GM12878 (cell line): Measurements from ENCODE around the gene EIF5B. TPM values are rescaled to one million over a fixed set of nuclear protein-coding genes. Genes with fewer than 3 reads are reported as not detected.

Experiments
- ATF3 ChIP-seq: IDR thresholded peaks from 2 replicates; pipeline ENCODE4 v1.6.1; 2011; ENCODE audit warnings: low read depth, mild to moderate bottlenecking, low read length, moderate library complexity, borderline replicate concordance; ENCODE audit errors: extremely low read depth
- CEBPB ChIP-seq, 2 experiments: fragments of 150-350 bp in 1 of 2; IDR thresholded peaks; 2 replicates each; pipeline ENCODE4 v1.6.1; 2012 to 2014; ENCODE audit warnings: low read depth in 2 of 2, low read length in 2 of 2, borderline replicate concordance in 1 of 2, inconsistent platforms in 1 of 2
- ELK1 ChIP-seq: IDR thresholded peaks from 2 replicates; pipeline ENCODE4 v1.6.1; 2012; ENCODE audit warnings: low read depth, low read length, improper control_type of control experiment
- ESRRA ChIP-seq: IDR thresholded peaks from 2 replicates; pipeline ENCODE4 v1.6.1; 2012; ENCODE audit warnings: mild to moderate bottlenecking, low read length, improper control_type of control experiment
- EZH2 ChIP-seq: IDR thresholded peaks from 2 replicates; pipeline ENCODE4 v1.6.1; 2012; ENCODE audit warnings: low read depth, mild to moderate bottlenecking, control low read depth, inconsistent platforms, low read length, borderline replicate concordance; ENCODE audit not compliant: control insufficient read depth
- GABPA ChIP-seq: IDR thresholded peaks from 2 replicates; pipeline ENCODE4 v1.6.1; 2014; ENCODE audit warnings: antibody characterized with exemption, low read depth, mild to moderate bottlenecking, inconsistent platforms
- HCFC1 ChIP-seq: fragments of 150-350 bp; IDR thresholded peaks from 2 replicates; pipeline ENCODE4 v1.6.1; 2014; ENCODE audit warnings: low read length
- IRF3 ChIP-seq: fragments of 450-650 bp; IDR thresholded peaks from 2 replicates; pipeline ENCODE4 v1.6.1; 2014; ENCODE audit warnings: mild to moderate bottlenecking
- JUNB ChIP-seq: IDR thresholded peaks from 2 replicates; pipeline ENCODE4 v1.6.1; 2016; ENCODE audit warnings: antibody characterized with exemption, mild to moderate bottlenecking
- MAX ChIP-seq: IDR thresholded peaks from 2 replicates; pipeline ENCODE4 v1.6.1; 2012; ENCODE audit warnings: low read depth, low read length, improper control_type of control experiment
- NFYB ChIP-seq: IDR thresholded peaks from 2 replicates; pipeline ENCODE4 v1.6.1; 2011; ENCODE audit warnings: low read depth, mild to moderate bottlenecking, low read length, improper control_type of control experiment, moderate library complexity; ENCODE audit not compliant: insufficient read depth
- NR2C2 ChIP-seq: IDR thresholded peaks from 2 replicates; pipeline ENCODE4 v1.6.1; 2011; ENCODE audit warnings: borderline replicate concordance, low read depth; ENCODE audit not compliant: control insufficient read depth, insufficient read length
- PML ChIP-seq: IDR thresholded peaks from 2 replicates; pipeline ENCODE4 v1.6.1; 2012; ENCODE audit warnings: low read length, inconsistent platforms
- POLR2AphosphoS5 ChIP-seq: IDR thresholded peaks from 2 replicates; pipeline ENCODE4 v1.6.1; 2011; ENCODE audit warnings: mild to moderate bottlenecking, low read length, inconsistent platforms
- RAD21 ChIP-seq: IDR thresholded peaks from 2 replicates; pipeline ENCODE4 v1.6.1; 2011; ENCODE audit warnings: mild to moderate bottlenecking, low read depth, low read length, moderate library complexity; ENCODE audit not compliant: insufficient read depth
- RCOR1 ChIP-seq: conservative IDR thresholded peaks from 2 replicates; pipeline ENCODE4 v1.6.1; 2012; ENCODE audit warnings: low read depth, low read length, improper control_type of control experiment
- RUNX3 ChIP-seq: IDR thresholded peaks from 2 replicates; pipeline ENCODE4 v1.6.1; 2012; ENCODE audit warnings: low read length, inconsistent platforms
- TARDBP ChIP-seq: IDR thresholded peaks from 2 replicates; pipeline ENCODE4 v1.6.1; 2016; ENCODE audit warnings: borderline replicate concordance
- ZBED1 ChIP-seq: IDR thresholded peaks from 2 replicates; pipeline ENCODE4 v1.6.1; 2016; ENCODE audit warnings: borderline replicate concordance
- polyA plus RNA-seq, 11 experiments: library from polyadenylated mRNA; depleted of rRNA in 4 of 11; unstranded in 6 of 11; stranded (reverse) in 5 of 11; fragments of >200 nt; fragmentation: Nextera tagmentation in 4 of 11; fragmentation: Illumina TruSeq in 1 of 11; extraction: Ambion mirVana in 4 of 11; extraction: Trizol in 1 of 11; gene quantifications; 1 replicate in 1 of 11; 2 replicates in 10 of 11; pipeline versions ENCODE4 v1.2.1 to v1.2.3, GENCODE V29; 2011 to 2016; ENCODE audit warnings: inconsistent platforms in 2 of 11, missing spikeins in 2 of 11, low read depth in 1 of 11
- total RNA-seq, 4 experiments: library from RNA; depleted of rRNA in 3 of 4; stranded (reverse); fragments of >200 nt in 3 of 4; fragmentation: Illumina TruSeq in 1 of 4; extraction: Trizol in 1 of 4; gene quantifications; 2 replicates each; pipeline versions ENCODE4 v1.2.1 to v1.2.3, GENCODE V29; 2013 to 2021
- TF ChIP-seq, protein P1 (sequence below): fragments of 450-650 bp; IDR thresholded peaks from 2 replicates; pipeline ENCODE4 v1.6.1; 2017; ENCODE audit warnings: mild to moderate bottlenecking, moderate library complexity
- TF ChIP-seq, protein P2 (sequence below): IDR thresholded peaks from 2 replicates; pipeline ENCODE4 v1.6.1; 2012; ENCODE audit warnings: low read depth, low read length, improper control_type of control experiment

EIF5B gene
- total and polyA plus RNA-seq, 10 of the 15 experiments (the other 5 are each of a cell fraction or from before 2014, with no cell fraction given) = 21.7 to 119 (median 40.8) TPM

- TF ChIP-seq, protein P1, sequence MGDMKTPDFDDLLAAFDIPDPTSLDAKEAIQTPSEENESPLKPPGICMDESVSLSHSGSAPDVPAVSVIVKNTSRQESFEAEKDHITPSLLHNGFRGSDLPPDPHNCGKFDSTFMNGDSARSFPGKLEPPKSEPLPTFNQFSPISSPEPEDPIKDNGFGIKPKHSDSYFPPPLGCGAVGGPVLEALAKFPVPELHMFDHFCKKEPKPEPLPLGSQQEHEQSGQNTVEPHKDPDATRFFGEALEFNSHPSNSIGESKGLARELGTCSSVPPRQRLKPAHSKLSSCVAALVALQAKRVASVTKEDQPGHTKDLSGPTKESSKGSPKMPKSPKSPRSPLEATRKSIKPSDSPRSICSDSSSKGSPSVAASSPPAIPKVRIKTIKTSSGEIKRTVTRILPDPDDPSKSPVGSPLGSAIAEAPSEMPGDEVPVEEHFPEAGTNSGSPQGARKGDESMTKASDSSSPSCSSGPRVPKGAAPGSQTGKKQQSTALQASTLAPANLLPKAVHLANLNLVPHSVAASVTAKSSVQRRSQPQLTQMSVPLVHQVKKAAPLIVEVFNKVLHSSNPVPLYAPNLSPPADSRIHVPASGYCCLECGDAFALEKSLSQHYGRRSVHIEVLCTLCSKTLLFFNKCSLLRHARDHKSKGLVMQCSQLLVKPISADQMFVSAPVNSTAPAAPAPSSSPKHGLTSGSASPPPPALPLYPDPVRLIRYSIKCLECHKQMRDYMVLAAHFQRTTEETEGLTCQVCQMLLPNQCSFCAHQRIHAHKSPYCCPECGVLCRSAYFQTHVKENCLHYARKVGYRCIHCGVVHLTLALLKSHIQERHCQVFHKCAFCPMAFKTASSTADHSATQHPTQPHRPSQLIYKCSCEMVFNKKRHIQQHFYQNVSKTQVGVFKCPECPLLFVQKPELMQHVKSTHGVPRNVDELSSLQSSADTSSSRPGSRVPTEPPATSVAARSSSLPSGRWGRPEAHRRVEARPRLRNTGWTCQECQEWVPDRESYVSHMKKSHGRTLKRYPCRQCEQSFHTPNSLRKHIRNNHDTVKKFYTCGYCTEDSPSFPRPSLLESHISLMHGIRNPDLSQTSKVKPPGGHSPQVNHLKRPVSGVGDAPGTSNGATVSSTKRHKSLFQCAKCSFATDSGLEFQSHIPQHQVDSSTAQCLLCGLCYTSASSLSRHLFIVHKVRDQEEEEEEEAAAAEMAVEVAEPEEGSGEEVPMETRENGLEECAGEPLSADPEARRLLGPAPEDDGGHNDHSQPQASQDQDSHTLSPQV = no peak
- TF ChIP-seq ATF3 (no peak), TARDBP (peak; percentile 96), EZH2 (no peak), ELK1 (peak; percentile 79), NFYB (peak; percentile 48; the same call in 1 of the 2 replicates), NR2C2 (no peak), IRF3 (peak; percentile 12; the same call in 1 of the 2 replicates), PML (peak; percentile 97), JUNB (no peak; the same call in 1 of the 2 replicates), POLR2AphosphoS5 (peak; percentile 99), MAX (no peak; the same call in 1 of the 2 replicates), ZBED1 (no peak), RAD21 (no peak), RCOR1 (0 out of 2 replicates have a peak, but pooled peaks have one; percentile 51), RUNX3 (peak; percentile 77; the same call in 1 of the 2 replicates), GABPA (peak; percentile 95), CEBPB (IDR thresholded peaks at IDR 0.05; ENCODE audit: borderline replicate concordance in 1 of 2, low read depth in 2 of 2, low read length in 2 of 2) (0 out of 4 replicates have a peak, but pooled peaks of 1 of the 2 experiments have one; percentile 35), ESRRA (0 out of 2 replicates have a peak, but pooled peaks have one; percentile 65), HCFC1 (peak; percentile 99)
- TF ChIP-seq, protein P2, sequence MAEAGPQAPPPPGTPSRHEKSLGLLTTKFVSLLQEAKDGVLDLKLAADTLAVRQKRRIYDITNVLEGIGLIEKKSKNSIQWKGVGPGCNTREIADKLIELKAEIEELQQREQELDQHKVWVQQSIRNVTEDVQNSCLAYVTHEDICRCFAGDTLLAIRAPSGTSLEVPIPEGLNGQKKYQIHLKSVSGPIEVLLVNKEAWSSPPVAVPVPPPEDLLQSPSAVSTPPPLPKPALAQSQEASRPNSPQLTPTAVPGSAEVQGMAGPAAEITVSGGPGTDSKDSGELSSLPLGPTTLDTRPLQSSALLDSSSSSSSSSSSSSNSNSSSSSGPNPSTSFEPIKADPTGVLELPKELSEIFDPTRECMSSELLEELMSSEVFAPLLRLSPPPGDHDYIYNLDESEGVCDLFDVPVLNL = no peak; the same call in 1 of the 2 replicates
Measured at GRCh38 chr2:99335911-99336803, 1.0 kb upstream of the EIF5B start, which contains the start of gene TXNDC9 (continued).
